Measurements from ENCODE around the gene GALNT18. TPM values are rescaled to one million over a fixed set of nuclear protein-coding genes. Genes with fewer than 3 reads are reported as not detected.
A peak's percentile ranks its signal among the peaks of the same experiment; 100 is the strongest.

Gene GALNT18
- total RNA-seq, 1 experiment from 2014 or later: 5.7 TPM

DNA sequence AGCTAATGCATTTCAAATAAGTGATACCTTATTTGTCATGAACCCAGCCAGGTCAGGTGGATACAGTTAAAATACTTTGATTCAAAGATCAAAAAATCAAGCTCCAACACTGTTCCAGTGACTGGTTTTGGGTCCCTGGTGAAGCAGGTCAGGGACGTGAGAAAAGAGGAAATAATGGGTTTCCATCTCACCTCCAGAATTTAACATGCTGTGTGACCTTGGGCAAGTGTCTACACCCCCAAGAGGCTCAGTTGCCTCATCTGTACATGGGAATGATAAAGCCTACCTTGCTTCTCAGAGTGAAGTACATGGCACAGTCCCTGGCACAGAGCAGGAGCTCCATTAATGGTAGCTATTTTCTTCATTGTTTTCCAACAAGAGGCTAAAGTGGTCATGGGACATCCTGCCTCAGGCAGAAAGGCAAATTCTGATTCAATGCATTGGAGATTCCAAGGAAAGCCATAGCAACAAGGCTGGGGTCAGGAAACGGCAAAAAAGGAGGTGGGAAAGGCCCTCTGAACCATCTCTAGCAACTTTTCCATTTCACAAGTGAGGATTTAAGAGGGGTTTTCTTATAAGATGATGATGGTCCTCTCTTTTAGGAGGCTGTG lies 377.2 kb downstream of the GALNT18 start:
- no peak for DNase-seq (ENCODE audit: low spot score)

DNA sequence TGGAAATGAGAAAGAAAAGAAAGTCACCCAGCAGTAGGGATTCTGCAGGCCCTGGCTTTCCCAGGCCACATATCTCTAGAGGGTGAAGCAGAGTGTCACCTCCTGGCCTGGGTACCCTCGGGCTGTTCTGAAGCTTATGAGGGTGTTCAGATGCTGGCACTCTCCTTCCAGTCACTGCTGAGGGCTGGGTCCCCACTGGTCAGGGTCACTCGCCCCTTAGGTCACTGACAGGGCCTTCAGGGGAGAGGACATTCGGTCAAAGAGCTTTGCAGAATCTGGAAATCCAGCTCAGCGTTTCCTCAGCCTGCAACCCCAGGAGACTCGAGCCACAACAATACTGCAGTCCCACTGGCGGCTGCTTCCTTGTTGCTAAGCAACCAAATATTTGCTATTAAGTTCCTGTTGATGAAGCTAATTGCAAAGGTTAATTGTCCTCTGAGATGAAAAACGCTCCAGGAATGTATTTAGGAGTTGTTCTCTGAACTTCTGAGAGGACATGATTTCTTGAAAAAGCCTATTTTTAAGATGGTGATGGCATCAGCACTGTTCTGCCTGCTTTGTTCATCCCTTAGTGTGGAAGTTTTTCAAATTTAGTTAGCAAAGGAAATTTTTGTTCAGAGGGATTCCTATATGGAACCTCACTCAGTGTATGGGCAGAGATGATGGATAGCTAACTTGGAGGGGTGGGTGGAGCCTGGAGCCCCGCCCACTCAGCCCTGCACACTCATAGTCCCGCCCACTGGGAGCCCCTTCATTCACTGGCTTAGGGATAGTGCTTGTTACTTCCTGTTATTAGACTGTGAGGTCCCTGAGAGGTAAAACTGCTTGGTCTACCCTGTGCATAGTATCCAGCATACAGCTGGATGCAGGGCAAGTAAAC lies 378.0 kb downstream of the GALNT18 start:
- DNase-seq (ENCODE audit: low spot score): no peak

DNA sequence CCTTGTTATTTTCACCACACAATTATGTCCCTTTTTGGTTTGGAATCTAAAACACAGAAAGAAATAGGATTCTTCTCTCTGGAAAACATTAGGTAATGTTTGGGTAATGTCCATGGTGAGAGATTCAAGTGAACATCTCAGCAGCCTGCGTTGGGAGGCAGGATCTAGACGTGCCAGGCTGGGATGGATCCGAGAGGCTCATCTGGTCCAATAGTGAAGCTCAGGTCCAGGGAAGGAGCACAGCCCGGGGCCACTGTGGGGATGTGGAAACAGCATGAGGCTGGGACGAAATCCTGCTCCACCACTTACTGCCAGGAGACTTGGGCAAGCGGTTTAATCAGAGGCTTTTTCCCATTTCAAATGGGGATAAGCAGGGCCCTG lies 378.6 kb downstream of the GALNT18 start:
- no peak for DNase-seq (ENCODE audit: low spot score)

DNA sequence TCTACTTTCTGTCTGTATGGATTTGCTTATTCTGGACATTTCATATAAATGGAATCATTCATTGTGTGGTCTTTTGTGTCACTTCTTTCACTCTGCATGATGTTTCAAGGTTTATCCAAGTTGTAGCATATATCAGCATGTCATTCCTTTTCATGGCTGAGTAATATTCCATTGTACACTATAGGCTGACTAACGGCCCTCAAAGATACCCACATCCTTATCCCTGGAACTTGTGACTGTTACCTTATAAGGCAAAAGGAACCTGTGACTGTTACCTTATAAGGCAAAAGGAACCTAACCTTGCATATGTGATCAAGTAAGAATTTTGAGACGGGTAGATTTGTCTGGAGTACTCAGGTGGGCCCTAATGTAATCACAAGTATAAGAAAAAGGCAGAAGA lies 380.5 kb downstream of the GALNT18 start:
- DNase-seq (ENCODE audit: low spot score): no peak

DNA sequence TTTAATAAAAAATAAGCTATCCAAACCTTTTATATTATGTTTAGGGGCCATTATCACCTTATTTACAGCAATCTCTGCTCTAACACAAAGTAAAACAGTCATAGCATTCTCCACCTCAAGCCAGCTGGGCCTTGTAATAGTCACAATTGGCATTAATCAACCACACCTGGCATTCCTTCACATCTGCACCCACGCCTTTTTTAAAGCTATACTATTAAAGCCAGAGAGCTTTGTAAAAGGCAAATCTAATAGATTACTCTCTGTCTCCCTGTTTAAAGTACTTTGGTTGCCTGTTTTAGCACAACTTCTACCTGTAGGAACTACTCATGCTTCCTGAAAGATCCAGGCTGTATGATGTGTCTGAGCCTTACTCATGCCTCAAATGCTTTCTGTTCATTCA lies 381.8 kb downstream of the GALNT18 start:
- no peak for DNase-seq (ENCODE audit: low spot score)

DNA sequence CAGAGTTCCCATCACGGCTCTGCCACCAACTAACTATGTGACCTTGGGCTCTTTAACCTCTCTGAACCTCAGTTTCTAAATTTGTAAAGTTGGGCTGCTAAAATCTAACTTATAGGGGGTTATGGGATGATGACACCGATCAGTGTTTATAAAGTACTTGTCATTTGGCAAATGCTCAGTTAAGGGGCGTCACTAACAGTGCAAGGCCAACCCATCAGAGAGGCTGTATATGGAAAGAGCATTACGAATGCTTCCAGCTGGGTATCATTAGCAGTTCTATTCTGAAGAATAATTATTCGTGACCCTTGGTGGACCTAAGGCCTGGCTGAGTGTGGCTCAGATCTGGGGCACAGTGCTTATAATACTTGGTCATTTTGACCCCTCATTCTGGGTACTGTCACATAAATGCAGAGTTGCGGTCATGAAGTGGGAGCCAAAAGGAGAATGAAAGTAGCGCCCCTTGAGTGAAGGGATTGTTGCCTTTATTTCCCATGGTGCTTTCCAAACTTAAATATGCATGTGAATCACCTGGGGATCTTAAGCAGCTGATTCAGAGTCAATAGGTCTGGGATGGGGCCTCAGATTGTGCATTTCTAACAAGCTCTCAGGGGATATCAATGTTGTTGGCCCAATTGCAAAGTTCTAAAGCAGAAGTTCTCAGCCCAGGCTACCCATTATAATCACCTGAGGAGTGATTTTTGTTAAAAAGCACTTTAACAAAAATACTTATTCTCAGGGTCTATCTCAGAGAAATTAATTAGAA lies 384.6 kb downstream of the GALNT18 start:
- DNase-seq (ENCODE audit: low spot score): no peak

DNA sequence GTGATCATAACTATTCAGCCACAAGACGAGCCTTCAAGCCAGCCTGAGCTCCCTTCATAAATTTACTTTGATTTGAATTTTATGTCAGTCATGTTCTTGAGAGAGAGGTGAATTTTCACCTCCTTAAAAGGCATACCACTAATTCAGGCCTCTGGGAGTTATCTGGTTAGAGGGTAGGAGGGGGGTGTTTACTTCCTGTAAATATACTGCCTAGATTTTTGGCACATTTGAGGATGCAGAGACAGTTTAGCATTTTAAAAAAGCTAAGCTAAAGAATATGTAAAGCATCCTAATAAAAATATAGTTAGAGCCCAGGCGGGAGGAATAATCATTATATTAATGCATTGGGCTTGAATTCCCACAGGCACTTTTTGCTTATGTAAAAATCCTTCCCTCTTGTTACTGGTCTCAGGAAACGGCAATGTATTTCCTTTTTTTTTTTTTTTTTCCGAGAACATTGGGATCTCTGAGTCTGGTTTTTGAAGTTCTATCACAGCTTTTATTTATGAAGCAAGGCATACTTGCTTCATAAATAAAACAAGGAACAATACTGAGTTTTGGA lies 385.2 kb downstream of the GALNT18 start:
- DNase-seq (ENCODE audit: low spot score): no peak

DNA sequence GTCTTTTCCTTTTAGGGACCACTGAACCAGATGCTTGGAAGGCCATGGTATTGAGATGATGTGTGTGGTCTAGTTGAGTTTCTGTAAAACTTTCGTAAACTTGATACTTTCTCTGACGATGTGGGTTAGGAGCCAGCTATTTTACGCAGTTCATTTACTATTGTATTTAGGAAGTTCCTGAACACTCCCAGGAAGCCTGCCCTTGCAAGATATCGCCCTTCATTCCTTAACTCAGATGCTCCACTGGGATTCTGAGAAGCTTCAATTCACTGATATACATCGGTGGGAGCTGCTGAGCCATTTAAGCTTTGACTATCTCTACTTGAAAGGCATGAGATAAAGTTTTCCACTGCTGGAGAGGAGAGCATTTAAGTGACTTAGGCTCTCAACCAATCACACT lies 390.0 kb downstream of the GALNT18 start:
- DNase-seq (ENCODE audit: low spot score): no peak

DNA sequence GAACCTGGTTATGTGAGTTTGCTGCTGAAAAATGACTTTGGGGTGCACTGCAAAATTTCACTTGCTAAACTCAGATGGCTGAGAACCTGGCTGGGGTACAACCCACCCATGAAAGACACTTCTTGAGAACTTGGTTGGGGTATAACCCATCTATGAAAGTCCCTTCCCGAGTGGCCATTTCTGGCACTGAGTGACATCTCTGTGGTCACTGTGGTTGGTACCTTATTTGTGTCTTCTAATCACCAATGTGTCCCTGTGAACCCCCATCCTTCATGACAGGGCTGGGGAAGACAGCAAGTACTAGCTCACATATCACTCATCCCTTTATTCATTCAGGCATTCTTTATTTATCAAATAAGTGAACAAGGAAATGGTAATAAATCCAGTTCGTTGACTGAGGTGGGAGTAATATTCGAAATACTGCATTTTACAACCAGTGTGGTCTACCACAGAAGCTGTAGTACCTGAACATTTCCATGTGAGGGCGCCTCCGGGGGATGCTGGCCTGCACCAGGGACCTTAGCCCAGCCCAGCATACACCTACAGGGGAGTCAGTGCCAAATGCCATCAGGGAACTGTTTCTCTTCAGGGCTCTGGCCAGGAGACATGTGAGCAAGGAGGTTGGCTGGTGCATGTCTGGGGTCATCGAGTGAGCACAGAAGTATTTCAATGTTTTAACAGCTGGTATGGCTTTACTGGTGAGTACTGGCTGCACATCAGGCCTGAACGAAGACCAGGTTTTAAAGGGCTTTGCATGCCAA lies 390.8 kb downstream of the GALNT18 start:
- DNase-seq (ENCODE audit: low spot score): no peak

DNA sequence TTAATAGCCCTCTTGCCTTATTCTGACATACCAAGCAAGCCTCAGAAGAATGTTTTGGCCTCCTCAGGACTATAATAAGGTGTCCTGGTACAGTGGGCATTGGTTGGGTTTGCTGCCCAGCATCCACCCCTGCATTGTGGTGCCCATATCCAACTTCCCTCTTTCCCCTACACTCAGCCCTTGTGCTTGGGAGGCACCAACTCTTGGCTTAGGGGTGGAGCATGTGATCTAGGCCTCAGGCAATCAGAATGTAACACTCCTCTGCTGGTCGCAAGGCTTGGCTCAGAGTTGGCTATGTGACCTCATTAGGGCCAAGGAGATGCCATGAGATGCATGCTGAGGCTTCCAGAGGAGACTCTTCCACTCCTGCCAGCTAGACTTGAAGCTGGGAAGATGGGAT lies 391.7 kb downstream of the GALNT18 start:
- DNase-seq (ENCODE audit: low spot score): no peak

DNA sequence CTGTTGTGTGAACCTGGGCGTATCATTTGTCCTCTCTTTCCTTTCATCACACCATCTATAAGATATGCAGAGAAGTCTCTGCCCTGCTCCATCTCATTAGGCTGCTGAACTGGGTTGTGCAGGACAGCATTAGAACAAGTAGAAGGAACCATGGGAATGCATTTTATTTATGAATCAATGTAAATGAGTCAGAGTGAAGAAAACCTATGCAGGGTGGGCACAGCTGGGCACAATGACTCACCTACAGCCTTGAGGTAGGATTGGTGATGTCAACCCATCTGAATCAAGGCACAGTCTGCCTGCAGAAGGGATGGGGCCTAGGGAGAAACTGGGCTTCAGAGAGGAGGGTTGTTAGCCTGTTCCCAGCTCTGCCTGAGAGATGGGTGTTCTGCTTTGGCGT lies 392.2 kb downstream of the GALNT18 start:
- peak; percentile 26 for DNase-seq (ENCODE audit: low spot score)

DNA sequence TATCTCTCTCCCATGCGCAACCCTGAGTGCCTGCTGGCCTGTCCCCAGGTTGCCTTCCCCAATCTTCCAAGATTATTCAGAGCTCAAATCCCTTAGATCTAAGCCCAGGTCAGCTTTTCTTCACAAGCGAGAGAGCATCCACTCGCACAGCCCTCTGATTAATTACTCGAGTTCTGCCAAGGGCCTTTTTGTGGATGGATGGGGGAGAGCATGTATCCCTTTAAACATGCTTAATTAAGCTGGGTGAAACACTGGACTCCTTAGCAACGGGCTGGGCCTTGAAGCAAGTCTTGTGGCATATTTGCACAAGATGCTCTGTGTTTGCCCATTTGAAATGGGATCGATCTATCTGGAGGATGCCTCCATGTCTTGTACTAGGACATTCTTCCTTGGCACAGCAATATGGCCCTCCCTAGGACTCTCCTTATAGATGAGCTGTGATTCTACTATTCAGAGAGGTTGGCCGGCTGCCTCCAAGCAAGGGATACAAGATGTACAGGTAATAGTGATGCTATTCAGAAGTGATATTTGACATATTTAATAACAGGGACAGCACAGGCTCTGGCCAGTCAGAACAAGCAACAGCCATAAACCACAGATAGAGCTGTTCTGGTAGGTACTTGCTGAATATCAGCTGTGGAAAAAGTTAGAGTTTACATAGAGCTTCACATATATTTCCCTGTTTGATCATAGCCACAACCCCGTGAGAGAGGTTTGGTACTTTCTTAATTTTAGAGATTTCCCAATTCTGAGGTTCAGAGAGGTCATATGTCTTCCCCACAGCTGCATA lies 394.3 kb downstream of the GALNT18 start:
- DNase-seq (ENCODE audit: low spot score): no peak

Other genes starting within 250 kb of the GALNT18 start
- 66.5 and 80.7 TPM in 2 replicates for gene USP47, start 220.0 kb upstream of the GALNT18 start, total RNA-seq (2014; rRNA removed; shearing (Covaris generic))

All from A172 (cell line).